IPS DF 4.7 (cell line): ENCODE data around the gene SOCS1.

Experiments
- DNase-seq: peaks from one replicate; pipeline ENCODE4 v3.0.0-alpha.2; 2013; ENCODE audit warnings: low spot score; ENCODE audit errors: extremely low read depth

SOCS1 gene

GRCh38 chr16:11285842-11286241, 29.8 kb upstream of the SOCS1 start:
- DNase-seq: no peak

- no peak for DNase-seq
Observed at GRCh38 chr16:11283820-11284248, 27.8 kb upstream of the SOCS1 start.

- no peak for DNase-seq
Observed at GRCh38 chr16:11280616-11281522, 24.9 kb upstream of the SOCS1 start, which contains the start of gene PRM1. TSS of gene PRM1 (minus strand) at chr16:11281330. CDS start at chr16:11281238, 92 bp downstream.

- no peak for DNase-seq
Observed at GRCh38 chr16:11278681-11279628, 23.0 kb upstream of the SOCS1 start.

GRCh38 chr16:11277607-11278337, 21.8 kb upstream of the SOCS1 start:
- no peak for DNase-seq

DNA sequence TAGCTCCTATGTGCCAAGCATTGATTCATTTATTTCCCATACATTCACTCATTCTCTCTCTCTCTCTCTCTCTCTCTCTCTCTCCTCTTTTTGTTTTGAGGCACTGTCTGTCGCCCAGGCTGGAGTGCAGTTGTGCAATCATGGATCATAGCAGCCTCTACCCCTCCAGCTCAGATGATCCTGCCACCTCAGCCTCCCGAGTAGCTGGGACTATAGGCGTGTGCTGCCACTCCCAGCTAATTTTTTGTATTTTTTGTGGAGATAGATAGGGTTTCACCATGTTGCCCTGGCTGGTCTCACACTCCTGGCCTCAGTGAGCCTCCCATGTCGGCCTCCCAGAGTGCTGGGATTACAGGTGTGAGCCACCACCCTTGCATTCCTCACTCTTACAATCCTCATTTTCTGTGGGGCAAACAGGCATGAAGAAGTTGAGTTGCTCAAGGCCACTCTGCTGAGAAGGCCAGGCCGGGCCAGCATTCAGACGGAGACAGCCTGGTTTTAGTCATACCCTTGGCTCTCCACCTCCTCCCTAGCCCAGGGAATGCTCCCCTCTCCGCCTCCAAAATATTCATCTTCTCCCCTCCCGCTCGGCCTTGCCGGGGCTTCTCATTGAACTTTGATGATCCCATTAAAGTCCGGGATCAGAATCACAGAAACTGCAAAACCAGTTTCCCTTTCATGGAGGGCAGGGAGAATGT, 21.0 kb upstream of the SOCS1 start:
- no peak for DNase-seq

DNA sequence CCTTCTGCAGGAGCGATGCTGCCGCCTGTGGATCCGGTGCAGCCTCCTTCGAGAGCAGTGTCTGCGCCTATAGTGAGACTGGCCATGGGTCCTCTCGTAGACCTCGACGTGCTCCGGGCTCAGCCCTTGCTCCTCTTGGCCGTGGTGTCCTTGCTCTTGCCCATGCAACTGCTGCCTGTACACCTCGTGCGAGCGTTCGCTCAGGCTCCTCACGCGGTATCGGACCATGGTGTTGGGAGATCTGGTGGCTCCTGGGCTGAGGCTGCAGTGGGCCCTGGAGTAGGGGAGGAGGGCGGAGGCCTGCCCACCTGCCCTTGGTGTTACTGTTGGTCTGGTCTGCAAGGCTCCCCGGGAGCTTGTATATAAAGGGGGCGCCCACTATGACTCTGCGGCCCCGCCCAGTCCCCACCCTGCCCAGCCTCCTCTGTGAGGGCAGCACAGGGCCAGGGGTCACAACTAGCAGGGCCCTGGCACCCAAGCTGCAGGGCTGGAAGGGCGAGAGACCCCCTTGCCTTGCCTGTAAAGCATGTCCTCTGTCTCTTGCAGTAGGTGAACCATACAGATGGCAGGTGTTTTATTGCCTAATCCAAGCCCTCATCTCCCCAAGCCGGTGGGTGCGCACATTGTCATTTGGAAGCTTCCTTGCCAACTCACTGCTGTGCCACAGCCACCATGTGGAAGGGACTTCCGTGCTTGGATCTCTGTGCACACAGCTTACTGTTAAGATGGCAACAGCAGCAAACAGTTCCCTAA, 20.3 kb upstream of the SOCS1 start, which contains the start of gene PRM2:
Gene PRM2 (minus strand): TSS at position 338 of the 753 bp plus-strand sequence. CDS start 110 bp downstream, at position 228.
- DNase-seq: no peak

DNA sequence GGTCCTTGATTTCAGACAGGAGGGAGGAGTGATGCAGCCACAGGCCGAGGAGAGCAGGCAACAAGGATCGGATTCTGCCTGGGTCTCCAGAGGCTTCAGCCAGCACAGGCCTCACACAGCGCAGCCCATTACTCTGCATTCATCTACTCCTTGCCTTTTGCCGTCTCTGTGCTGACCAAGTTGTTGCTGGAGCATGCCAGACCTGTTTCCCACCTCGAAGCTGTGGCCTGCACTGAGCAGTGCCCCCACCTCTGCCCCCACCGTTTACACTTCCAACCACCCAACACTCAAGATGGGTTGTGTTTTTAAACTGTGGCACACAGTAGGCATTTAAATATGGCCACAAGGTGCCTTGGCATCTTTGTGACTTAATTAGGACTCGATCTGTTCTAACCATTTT, 19.0 kb upstream of the SOCS1 start:
- DNase-seq: no peak

- DNase-seq: no peak
Observed at GRCh38 chr16:11273721-11274324, 17.8 kb upstream of the SOCS1 start.

DNA sequence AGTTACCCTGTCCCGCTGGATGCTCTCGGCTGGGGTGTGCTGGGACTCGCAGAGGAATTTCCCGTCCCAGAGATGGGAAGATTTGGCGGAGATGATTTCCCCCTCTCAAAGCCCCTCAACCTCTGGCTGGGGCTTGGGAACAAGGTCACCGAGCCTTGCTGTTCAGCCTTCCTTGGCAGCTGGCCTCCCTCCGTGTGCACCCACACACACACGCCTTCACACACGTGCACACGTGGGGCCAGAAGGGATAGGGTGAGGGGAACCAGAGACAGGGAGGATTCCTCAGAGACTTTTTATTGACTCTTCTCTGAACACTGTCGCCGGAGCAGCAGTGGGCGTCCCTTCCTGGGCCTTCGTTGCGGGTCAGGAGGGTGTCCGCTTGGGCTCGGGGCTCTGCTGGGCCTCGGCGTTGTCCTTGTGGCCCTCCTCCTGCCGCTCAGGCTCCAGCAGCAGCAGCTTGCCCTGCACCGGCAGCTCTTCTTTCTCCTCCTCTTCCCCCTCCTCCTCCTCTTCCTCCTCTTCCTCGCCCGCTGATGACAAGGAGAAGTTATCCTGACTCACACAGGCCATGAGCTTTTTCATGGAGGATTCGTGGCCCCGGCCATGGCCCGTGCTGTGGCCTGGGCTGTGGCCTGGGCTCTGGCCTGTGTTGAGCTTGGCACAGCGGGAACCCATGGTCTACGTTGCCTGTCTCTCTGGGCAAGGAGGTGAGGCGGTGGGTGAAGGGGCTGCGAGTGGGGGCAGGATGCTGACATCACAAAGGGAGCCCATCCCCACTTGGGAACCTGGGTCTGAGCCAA, 17.1 kb upstream of the SOCS1 start, which contains the start of gene PRM3:
Gene PRM3 (minus strand): TSS at position 709 of the 800 bp plus-strand sequence. CDS start 34 bp downstream, at position 675.
- no peak for DNase-seq

- no peak for DNase-seq
Observed at GRCh38 chr16:11272484-11272883, 16.5 kb upstream of the SOCS1 start.

DNA sequence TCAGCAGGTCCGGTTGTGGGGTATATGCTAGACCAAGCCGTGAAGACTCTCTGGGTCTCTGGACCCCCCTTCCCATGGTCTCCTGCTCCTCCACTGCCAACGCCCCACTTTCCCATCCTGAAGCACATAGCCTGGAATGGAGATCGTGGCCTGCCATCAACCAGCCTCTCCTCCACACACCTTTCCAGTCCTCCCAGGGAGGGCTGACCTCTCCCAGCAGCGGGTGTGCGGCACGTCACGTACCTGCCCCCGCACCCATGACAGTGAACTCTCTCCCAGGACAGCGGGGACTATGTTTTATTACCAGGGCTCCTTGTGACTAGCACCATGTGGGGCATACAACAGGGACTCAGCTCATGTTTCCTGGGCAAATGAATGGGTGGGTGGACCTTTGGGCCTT, 15.6 kb upstream of the SOCS1 start:
- DNase-seq: no peak

DNA sequence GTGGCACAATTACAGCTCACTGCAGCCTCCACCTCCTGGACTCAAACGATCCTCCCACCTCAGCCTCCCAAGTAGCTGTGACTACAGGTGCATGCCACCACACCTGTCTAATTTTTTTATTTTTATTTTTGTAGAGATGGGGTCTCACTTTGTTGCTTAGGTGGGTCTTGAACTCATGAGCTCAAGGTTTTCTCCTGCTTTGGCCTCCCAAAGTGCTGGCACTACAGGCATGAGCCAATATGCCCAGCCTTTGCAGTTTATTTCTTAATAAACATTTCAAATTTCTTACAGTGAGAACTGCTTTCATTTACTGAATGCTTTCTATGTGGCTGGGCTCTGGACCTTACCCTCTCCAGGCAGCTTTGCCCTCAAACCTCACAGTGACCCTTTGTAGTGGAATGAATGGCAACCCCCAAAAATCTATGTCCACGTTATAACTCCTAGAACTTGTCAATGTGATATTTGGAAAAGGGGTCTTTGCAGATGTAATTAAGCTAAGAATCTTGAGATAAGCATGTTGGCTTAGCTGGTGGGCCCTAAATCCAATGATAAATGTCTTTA, 14.7 kb upstream of the SOCS1 start:
- DNase-seq: no peak

- DNase-seq: no peak
Observed at GRCh38 chr16:11268921-11269375, 12.9 kb upstream of the SOCS1 start, which contains the start of gene TNP2. TSS of gene TNP2 (minus strand) at chr16:11269325. CDS start at chr16:11269262, 63 bp downstream.

- no peak for DNase-seq
Observed at GRCh38 chr16:11265124-11265523, 9.1 kb upstream of the SOCS1 start.

- no peak for DNase-seq
Observed at GRCh38 chr16:11264155-11264832, 8.3 kb upstream of the SOCS1 start.

- DNase-seq: no peak
Observed at GRCh38 chr16:11263737-11264136, 7.7 kb upstream of the SOCS1 start.
